MM.1S (cell line): ENCODE results near the gene SLCO1B1.
"Not testable (repeated sequence)": the region's sequence is repeated elsewhere in the genome, so short reads cannot be mapped to it uniquely, and the experiment has no call there.

Experiments used
- DNase-seq: peaks from one replicate; pipeline ENCODE4 v3.0.0-alpha.2; 2015
- H2AFZ ChIP-seq: fragments of 300-600 bp; sonication (generic); 2 replicates; pipeline ENCODE4 v1.6.0; 2016; ENCODE audit warnings: antibody characterized with exemption, low read length
- H3F3A ChIP-seq: fragments of 300-600 bp; sonication (generic); 2 replicates; pipeline ENCODE4 v1.6.1; 2016; ENCODE audit warnings: mild to moderate bottlenecking, antibody characterized with exemption, low read length, moderate library complexity, mixed read lengths; ENCODE audit not compliant: insufficient read depth
- H3K27ac ChIP-seq: fragments of 300-600 bp; sonication (generic); 2 replicates; pipeline ENCODE4 v1.5.1; 2016; ENCODE audit warnings: mild to moderate bottlenecking, low read length
- H3K27me3 ChIP-seq: fragments of 300-600 bp; sonication (generic); replicated peaks from 2 replicates; pipeline ENCODE4 v1.6.0; 2016; ENCODE audit warnings: low read length; ENCODE audit not compliant: insufficient read depth
- H3K36me3 ChIP-seq: fragments of 300-600 bp; sonication (generic); replicated peaks from 2 replicates; pipeline ENCODE4 v1.6.1; 2016; ENCODE audit warnings: mild to moderate bottlenecking, low read length, mixed read lengths; ENCODE audit not compliant: insufficient read depth
- H3K4me1 ChIP-seq: fragments of 300-600 bp; sonication (generic); 2 replicates; pipeline ENCODE4 v1.6.1; 2016; ENCODE audit warnings: low read length, mixed read lengths
- H3K4me2 ChIP-seq: fragments of 300-600 bp; sonication (generic); 2 replicates; pipeline ENCODE4 v1.6.0; 2016; ENCODE audit warnings: low read depth, low read length
- H3K4me3 ChIP-seq: fragments of 300-600 bp; sonication (generic); 2 replicates; pipeline ENCODE4 v1.5.1; 2016; ENCODE audit warnings: low read length, mixed read lengths
- H3K79me2 ChIP-seq: fragments of 300-600 bp; sonication (generic); 2 replicates; pipeline ENCODE4 v1.6.1; 2016; ENCODE audit warnings: mixed run types, low read length, mixed read lengths
- H3K9ac ChIP-seq: fragments of 300-600 bp; sonication (generic); 2 replicates; pipeline ENCODE4 v1.6.1; 2016; ENCODE audit warnings: low read length, mixed read lengths
- H3K9me2 ChIP-seq: fragments of 300-600 bp; sonication (generic); replicated peaks from 2 replicates; pipeline ENCODE4 v1.6.1; 2016; ENCODE audit warnings: mild to moderate bottlenecking, low read length, mixed read lengths; ENCODE audit not compliant: insufficient read depth
- H3K9me3 ChIP-seq: fragments of 300-600 bp; sonication (generic); replicated peaks from 2 replicates; pipeline ENCODE4 v1.6.1; 2016; ENCODE audit warnings: mild to moderate bottlenecking, low read length, mixed read lengths; ENCODE audit not compliant: insufficient read depth
- H4K20me1 ChIP-seq: fragments of 300-600 bp; sonication (generic); 2 replicates; pipeline ENCODE4 v1.6.1; 2016; ENCODE audit warnings: mild to moderate bottlenecking, low read length, moderate library complexity, mixed read lengths; ENCODE audit not compliant: insufficient read depth
- CTCF ChIP-seq: fragments of 300-600 bp; sonication (generic); IDR thresholded peaks from 2 replicates; pipeline ENCODE4 v1.5.1; 2016; ENCODE audit warnings: antibody characterized with exemption, low read length, mixed read lengths
- EZH2 ChIP-seq: fragments of 300-600 bp; sonication (generic); optimal IDR thresholded peaks from 2 replicates; pipeline ENCODE3; 2017; ENCODE audit warnings: low read depth, mild to moderate bottlenecking, antibody characterized with exemption, low read length, mixed read lengths
- EZH2phosphoT487 ChIP-seq: fragments of 300-600 bp; sonication (generic); IDR thresholded peaks from 2 replicates; pipeline ENCODE4 v1.6.1; 2018; ENCODE audit warnings: antibody characterized with exemption, low read length

SLCO1B1 gene, protein sequence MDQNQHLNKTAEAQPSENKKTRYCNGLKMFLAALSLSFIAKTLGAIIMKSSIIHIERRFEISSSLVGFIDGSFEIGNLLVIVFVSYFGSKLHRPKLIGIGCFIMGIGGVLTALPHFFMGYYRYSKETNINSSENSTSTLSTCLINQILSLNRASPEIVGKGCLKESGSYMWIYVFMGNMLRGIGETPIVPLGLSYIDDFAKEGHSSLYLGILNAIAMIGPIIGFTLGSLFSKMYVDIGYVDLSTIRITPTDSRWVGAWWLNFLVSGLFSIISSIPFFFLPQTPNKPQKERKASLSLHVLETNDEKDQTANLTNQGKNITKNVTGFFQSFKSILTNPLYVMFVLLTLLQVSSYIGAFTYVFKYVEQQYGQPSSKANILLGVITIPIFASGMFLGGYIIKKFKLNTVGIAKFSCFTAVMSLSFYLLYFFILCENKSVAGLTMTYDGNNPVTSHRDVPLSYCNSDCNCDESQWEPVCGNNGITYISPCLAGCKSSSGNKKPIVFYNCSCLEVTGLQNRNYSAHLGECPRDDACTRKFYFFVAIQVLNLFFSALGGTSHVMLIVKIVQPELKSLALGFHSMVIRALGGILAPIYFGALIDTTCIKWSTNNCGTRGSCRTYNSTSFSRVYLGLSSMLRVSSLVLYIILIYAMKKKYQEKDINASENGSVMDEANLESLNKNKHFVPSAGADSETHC

DNA sequence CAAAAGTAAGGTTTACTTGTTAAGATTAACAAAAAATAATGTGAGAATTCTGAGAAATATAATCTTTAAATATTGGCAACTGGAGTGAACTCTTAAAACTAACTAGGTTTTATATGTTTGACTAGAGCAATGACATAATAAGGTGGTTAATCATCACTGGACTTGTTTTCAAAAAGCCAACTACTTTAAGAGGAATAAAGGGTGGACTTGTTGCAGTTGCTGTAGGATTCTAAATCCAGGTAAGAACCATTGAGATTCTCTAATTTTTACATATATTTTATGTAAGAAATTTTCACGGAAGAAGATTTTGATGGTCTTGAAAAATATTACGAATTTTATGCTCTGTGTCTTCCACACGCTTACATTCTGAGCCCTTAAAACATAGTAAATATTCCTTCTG is at the start of gene SLCO1B1:
TSS of gene SLCO1B1 (plus strand) at position 197 of the 400 bp plus-strand sequence. CDS start 10,381 bp downstream, outside the sequence.
- no peaks in the 10 kb centered on the region for H3K27me3 ChIP-seq
- no peaks in the 10 kb centered on the region for H3K4me1 ChIP-seq
- H4K20me1 ChIP-seq, result no peaks in the 10 kb centered on the region
- no peaks in the 10 kb centered on the region for H3K36me3 ChIP-seq
- H3K9ac ChIP-seq, result no peak within 1 kb of the TSS
- TF ChIP-seq EZH2 (no peak), EZH2phosphoT487 (no peak), CTCF (no peak)
- no peak within 1 kb of the TSS for H2AFZ ChIP-seq
- no peak within 1 kb of the TSS for H3K4me2 ChIP-seq
- H3K9me2 ChIP-seq, result no peaks in the 10 kb centered on the region
- H3K79me2 ChIP-seq, result no peaks in the 10 kb centered on the region
- no peaks in the 10 kb centered on the region for H3K9me3 ChIP-seq
- H3F3A ChIP-seq, result no peaks in the 10 kb centered on the region
- no peak within 1 kb of the TSS for H3K27ac ChIP-seq
- DNase-seq, result no peak
- no peak within 1 kb of the TSS for H3K4me3 ChIP-seq

DNA sequence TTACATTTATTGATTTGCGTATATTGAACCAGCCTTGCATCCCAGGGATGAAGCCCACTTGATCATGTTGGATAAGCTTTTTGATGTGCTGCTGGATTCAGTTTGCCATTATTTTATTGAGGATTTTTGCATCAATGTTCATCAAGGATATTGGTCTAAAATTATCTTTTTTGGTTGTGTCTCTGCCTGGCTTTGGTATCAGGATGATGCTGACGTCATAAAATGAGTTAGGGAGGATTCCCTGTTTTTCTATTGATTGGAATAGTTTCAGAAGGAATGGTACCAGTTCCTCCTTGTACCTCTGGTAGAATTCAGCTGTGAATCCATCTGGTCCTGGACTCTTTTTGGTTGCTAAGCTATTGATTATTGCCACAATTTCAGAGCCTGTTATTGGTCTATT is 46.2 kb upstream of the SLCO1B1 start:
- not testable (repeated sequence) for H3K36me3 ChIP-seq, H3K4me3 ChIP-seq, DNase-seq, H3K9ac ChIP-seq, H4K20me1 ChIP-seq, H3K9me2 ChIP-seq, H3K4me1 ChIP-seq, H3F3A ChIP-seq, H2AFZ ChIP-seq, H3K27me3 ChIP-seq, H3K79me2 ChIP-seq, H3K4me2 ChIP-seq, H3K27ac ChIP-seq, H3K9me3 ChIP-seq

- TF ChIP-seq EZH2 (no peak), CTCF (no peak), EZH2phosphoT487 (no peak)
- Histone ChIP-seq H3K4me1 (no peaks in the 10 kb centered on the region), H3K9me2 (no peaks in the 10 kb centered on the region), H3K4me3 (no peak overlapping the region), H3K9me3 (no peaks in the 10 kb centered on the region), H3K27me3 (no peaks in the 10 kb centered on the region), H3K9ac (no peak overlapping the region), H3K79me2 (no peaks in the 10 kb centered on the region), H3K4me2 (no peak overlapping the region), H3F3A (no peaks in the 10 kb centered on the region), H3K27ac (no peak overlapping the region), H2AFZ (no peak overlapping the region), H4K20me1 (no peaks in the 10 kb centered on the region), H3K36me3 (no peaks in the 10 kb centered on the region)
- DNase-seq, result no peak
Measured at GRCh38 chr12:21111732-21112131, 19.3 kb upstream of the SLCO1B1 start.

DNA sequence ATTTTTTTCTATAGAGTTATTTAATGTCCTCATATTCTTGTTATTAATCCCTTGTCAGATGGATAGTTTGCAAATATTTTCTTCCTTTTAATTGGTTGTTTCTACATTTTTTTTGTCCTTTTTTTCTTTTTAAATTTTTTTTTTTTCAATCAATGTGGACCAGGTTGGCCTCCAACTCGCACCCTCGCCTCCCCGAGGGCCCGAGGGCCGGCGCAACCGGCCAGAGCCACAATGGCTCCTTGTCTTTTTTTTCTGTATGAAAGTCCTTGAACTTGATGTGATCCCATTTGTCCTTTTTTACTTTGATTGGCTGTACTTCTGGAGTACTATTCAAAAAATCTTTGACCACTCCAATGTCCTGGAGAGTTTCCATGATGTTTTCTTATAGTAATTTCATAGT is 17.7 kb upstream of the SLCO1B1 start:
- H3K9me3 ChIP-seq, result no peaks in the 10 kb centered on the region
- no peaks in the 10 kb centered on the region for H3K9me2 ChIP-seq
- no peak for DNase-seq
- no peaks in the 10 kb centered on the region for H4K20me1 ChIP-seq
- no peak overlapping the region for H3K9ac ChIP-seq
- H3K4me2 ChIP-seq, result no peak overlapping the region
- H3K4me1 ChIP-seq, result no peaks in the 10 kb centered on the region
- H3K36me3 ChIP-seq, result no peaks in the 10 kb centered on the region
- TF ChIP-seq EZH2, result no peak
- TF ChIP-seq EZH2phosphoT487, result no peak
- TF ChIP-seq CTCF, result no peak
- no peaks in the 10 kb centered on the region for H3K27me3 ChIP-seq
- no peak overlapping the region for H2AFZ ChIP-seq
- no peaks in the 10 kb centered on the region for H3F3A ChIP-seq
- H3K4me3 ChIP-seq, result no peak overlapping the region
- no peak overlapping the region for H3K27ac ChIP-seq
- no peaks in the 10 kb centered on the region for H3K79me2 ChIP-seq
